ENCODE measurements around the gene CNBD2. TPM values are rescaled to one million over a fixed set of nuclear protein-coding genes. Genes with fewer than 3 reads are reported as not detected.

Gene CNBD2
- total RNA-seq (1 to 10 TPM; 3.7 to 5.4 TPM), polyA plus RNA-seq (9.5 TPM)

GRCh38 chr20:35967979-35968640, at the start of gene CNBD2:
TSS of gene CNBD2 (plus strand) at chr20:35968590. CDS start at chr20:35968763, 173 bp downstream.
- H3K4me1 Mint-ChIP-seq, result no peaks in the 10 kb centered on the region
- no peak within 1 kb of the TSS for H3K27ac ChIP-seq (ENCODE audit: low read depth, low read length)
- no peaks in the 10 kb centered on the region for H3K9me3 Mint-ChIP-seq
- no peak for DNase-seq
- H3K4me3 ChIP-seq (ENCODE audit: low read length), result no peak within 1 kb of the TSS
- H3K9me3 ChIP-seq (ENCODE audit: low read length), result no peaks in the 10 kb centered on the region
- H3K36me3 ChIP-seq (ENCODE audit: insufficient read depth, low read length), result no peaks in the 10 kb centered on the region
- no peak within 1 kb of the TSS for H3K4me3 Mint-ChIP-seq
- peak within 1 kb of the TSS in 1 of 8 donors; percentile 47 for H3K27ac Mint-ChIP-seq
- CTCF ChIA-PET, result interaction anchor here (1.1 kb wide), 1 partner anchor 14 kb away, joined by 3 read pairs; the partner anchor contains the start of gene SCAND1
- H3K4me1 ChIP-seq (ENCODE audit: insufficient read depth, low read length), result no peaks in the 10 kb centered on the region
- POLR2A ChIA-PET, result no interaction called here
- no peaks in the 10 kb centered on the region for H3K27me3 Mint-ChIP-seq
- no peaks in the 10 kb centered on the region for H3K36me3 Mint-ChIP-seq
- no peaks in the 10 kb centered on the region for H3K27me3 ChIP-seq (ENCODE audit: insufficient read depth, low read length, poor library complexity, severe bottlenecking)

- Mint-ChIP-seq H3K4me3 (no peak overlapping the region), H3K27me3 (no peaks in the 10 kb centered on the region), H3K27ac (no peak overlapping the region), H3K36me3 (peaks cover 0 to 68% (median 18%) of the 10 kb centered on the region in 3 donors), H3K9me3 (no peaks in the 10 kb centered on the region), H3K4me1 (peaks cover 0 to 1% (median 0%) of the 10 kb centered on the region in 3 donors)
- ChIA-PET CTCF (no interaction called here), POLR2A (interaction anchor here (0.7 kb wide), 1 partner anchor 148 kb away, joined by 4 read pairs; no protein-coding TSS in a partner anchor)
- Histone ChIP-seq H3K27ac (ENCODE audit: low read depth, low read length) (no peak overlapping the region), H3K27me3 (ENCODE audit: insufficient read depth, low read length, poor library complexity, severe bottlenecking) (no peaks in the 10 kb centered on the region), H3K36me3 (ENCODE audit: insufficient read depth, low read length) (peaks cover 28% of the 10 kb centered on the region), H3K9me3 (ENCODE audit: low read length) (no peaks in the 10 kb centered on the region), H3K4me3 (ENCODE audit: low read length) (no peak overlapping the region), H3K4me1 (ENCODE audit: insufficient read depth, low read length) (no peaks in the 10 kb centered on the region)
- DNase-seq, result no peak
These were observed 47.9 kb upstream of the CNBD2 start for GRCh38 chr20:35920523-35920922.

GRCh38 chr20:35929301-35929700, 39.1 kb upstream of the CNBD2 start:
- no peaks in the 10 kb centered on the region for H3K9me3 ChIP-seq (ENCODE audit: low read length)
- no peaks in the 10 kb centered on the region for H3K4me1 ChIP-seq (ENCODE audit: insufficient read depth, low read length)
- peaks cover 0 to 1% of the 10 kb centered on the region in 2 donors for H3K27me3 Mint-ChIP-seq
- H3K4me3 ChIP-seq (ENCODE audit: low read length), result no peak overlapping the region
- POLR2A ChIA-PET, result no interaction called here
- H3K27me3 ChIP-seq (ENCODE audit: insufficient read depth, low read length, poor library complexity, severe bottlenecking), result no peaks in the 10 kb centered on the region
- H3K36me3 ChIP-seq (ENCODE audit: insufficient read depth, low read length), result peaks cover 51% of the 10 kb centered on the region
- DNase-seq, result no peak
- H3K4me3 Mint-ChIP-seq, result no peak overlapping the region
- CTCF ChIA-PET, result no interaction called here
- H3K4me1 Mint-ChIP-seq, result peaks cover 0 to 14% (median 0%) of the 10 kb centered on the region in 3 donors
- H3K36me3 Mint-ChIP-seq, result peaks cover 5 to 66% (median 31%) of the 10 kb centered on the region in 3 donors
- H3K27ac Mint-ChIP-seq, result no peak overlapping the region
- H3K27ac ChIP-seq (ENCODE audit: low read depth, low read length), result no peak overlapping the region
- H3K9me3 Mint-ChIP-seq, result no peaks in the 10 kb centered on the region

- H3K4me3 Mint-ChIP-seq, result no peak overlapping the region
- Histone ChIP-seq H3K4me3 (ENCODE audit: low read length) (no peak overlapping the region), H3K9me3 (ENCODE audit: low read length) (no peaks in the 10 kb centered on the region), H3K27me3 (ENCODE audit: insufficient read depth, low read length, poor library complexity, severe bottlenecking) (no peaks in the 10 kb centered on the region), H3K36me3 (ENCODE audit: insufficient read depth, low read length) (peaks cover 48% of the 10 kb centered on the region), H3K27ac (ENCODE audit: low read depth, low read length) (no peak overlapping the region), H3K4me1 (ENCODE audit: insufficient read depth, low read length) (no peaks in the 10 kb centered on the region)
- peak overlapping the region in 6 of 8 donors; percentile 33 to 84 (median 58) for H3K27ac Mint-ChIP-seq
- POLR2A ChIA-PET, result no interaction called here
- CTCF ChIA-PET, result no interaction called here
- H3K36me3 Mint-ChIP-seq, result peaks cover 5 to 77% (median 21%) of the 10 kb centered on the region in 3 donors
- DNase-seq, result no peak
- no peaks in the 10 kb centered on the region for H3K9me3 Mint-ChIP-seq
- peaks cover 0 to 1% of the 10 kb centered on the region in 2 donors for H3K27me3 Mint-ChIP-seq
- peaks cover 0 to 21% (median 0%) of the 10 kb centered on the region in 3 donors for H3K4me1 Mint-ChIP-seq
These were observed 34.3 kb upstream of the CNBD2 start for GRCh38 chr20:35934050-35934449.

- no peaks in the 10 kb centered on the region for H3K27me3 ChIP-seq (ENCODE audit: insufficient read depth, low read length, poor library complexity, severe bottlenecking)
- Mint-ChIP-seq H3K36me3 (peaks cover 0 to 84% (median 10%) of the 10 kb centered on the region in 3 donors), H3K4me1 (peaks cover 0 to 7% (median 0%) of the 10 kb centered on the region in 3 donors), H3K4me3 (no peak overlapping the region), H3K27me3 (no peaks in the 10 kb centered on the region), H3K27ac (peak overlapping the region in 1 of 8 donors; percentile 23), H3K9me3 (no peaks in the 10 kb centered on the region)
- CTCF ChIA-PET, result interaction anchor here (1.9 kb wide), 1 partner anchor 15 kb away, joined by 4 read pairs; the partner anchor contains the start of gene SCAND1
- DNase-seq, result no peak
- no peaks in the 10 kb centered on the region for H3K4me1 ChIP-seq (ENCODE audit: insufficient read depth, low read length)
- H3K4me3 ChIP-seq (ENCODE audit: low read length), result no peak overlapping the region
- H3K36me3 ChIP-seq (ENCODE audit: insufficient read depth, low read length), result peaks cover 49% of the 10 kb centered on the region
- no peaks in the 10 kb centered on the region for H3K9me3 ChIP-seq (ENCODE audit: low read length)
- H3K27ac ChIP-seq (ENCODE audit: low read depth, low read length), result no peak overlapping the region
- POLR2A ChIA-PET, result no interaction called here
These were observed 29.1 kb upstream of the CNBD2 start for GRCh38 chr20:35939264-35939663.

GRCh38 chr20:35941620-35942019, 26.8 kb upstream of the CNBD2 start:
- POLR2A ChIA-PET, result no interaction called here
- Mint-ChIP-seq H3K27ac (peak overlapping the region in 5 of 8 donors; percentile 6 to 88 (median 68)), H3K27me3 (no peaks in the 10 kb centered on the region)

GRCh38 chr20:35942243-35942642, 26.1 kb upstream of the CNBD2 start:
- Mint-ChIP-seq H3K27ac (peak overlapping the region in 1 of 8 donors; percentile 26), H3K9me3 (no peaks in the 10 kb centered on the region), H3K4me3 (no peak overlapping the region), H3K36me3 (peaks cover 0 to 78% (median 16%) of the 10 kb centered on the region in 3 donors), H3K27me3 (no peaks in the 10 kb centered on the region), H3K4me1 (peaks cover 0 to under 1% (median 0%) of the 10 kb centered on the region in 3 donors)
- Histone ChIP-seq H3K4me1 (ENCODE audit: insufficient read depth, low read length) (no peaks in the 10 kb centered on the region), H3K27me3 (ENCODE audit: insufficient read depth, low read length, poor library complexity, severe bottlenecking) (no peaks in the 10 kb centered on the region), H3K9me3 (ENCODE audit: low read length) (no peaks in the 10 kb centered on the region), H3K36me3 (ENCODE audit: insufficient read depth, low read length) (peaks cover 44% of the 10 kb centered on the region), H3K4me3 (ENCODE audit: low read length) (no peak overlapping the region), H3K27ac (ENCODE audit: low read depth, low read length) (no peak overlapping the region)
- POLR2A ChIA-PET, result no interaction called here
- no peak for DNase-seq
- CTCF ChIA-PET, result interaction anchor here (2.2 kb wide), 1 partner anchor 12 kb away, joined by 15 read pairs; the partner anchor contains the start of gene SCAND1

More at GRCh38 chr20:35941620-35942019, 26.8 kb upstream of the CNBD2 start:
- no peaks in the 10 kb centered on the region for H3K9me3 ChIP-seq (ENCODE audit: low read length)
- no peaks in the 10 kb centered on the region for H3K27me3 ChIP-seq (ENCODE audit: insufficient read depth, low read length, poor library complexity, severe bottlenecking)
- Mint-ChIP-seq H3K9me3 (no peaks in the 10 kb centered on the region), H3K36me3 (peaks cover 0 to 77% (median 15%) of the 10 kb centered on the region in 3 donors), H3K4me3 (no peak overlapping the region), H3K4me1 (no peaks in the 10 kb centered on the region)
- H3K4me3 ChIP-seq (ENCODE audit: low read length), result no peak overlapping the region
- peaks cover 44% of the 10 kb centered on the region for H3K36me3 ChIP-seq (ENCODE audit: insufficient read depth, low read length)
- DNase-seq, result no peak
- CTCF ChIA-PET, result no interaction called here
- no peak overlapping the region for H3K27ac ChIP-seq (ENCODE audit: low read depth, low read length)
- no peaks in the 10 kb centered on the region for H3K4me1 ChIP-seq (ENCODE audit: insufficient read depth, low read length)

GRCh38 chr20:35947489-35947888, 20.9 kb upstream of the CNBD2 start:
- Histone ChIP-seq H3K9me3 (ENCODE audit: low read length) (no peaks in the 10 kb centered on the region), H3K27ac (ENCODE audit: low read depth, low read length) (no peak overlapping the region), H3K36me3 (ENCODE audit: insufficient read depth, low read length) (peaks cover 13% of the 10 kb centered on the region), H3K4me3 (ENCODE audit: low read length) (no peak overlapping the region), H3K27me3 (ENCODE audit: insufficient read depth, low read length, poor library complexity, severe bottlenecking) (no peaks in the 10 kb centered on the region), H3K4me1 (ENCODE audit: insufficient read depth, low read length) (peaks cover 7% of the 10 kb centered on the region)
- POLR2A ChIA-PET, result interaction anchor here (0.6 kb wide), 1 partner anchor 251 kb away, joined by 5 read pairs; no protein-coding TSS in a partner anchor
- peaks cover 0 to 50% (median 11%) of the 10 kb centered on the region in 3 donors for H3K36me3 Mint-ChIP-seq
- peak overlapping the region in 3 of 8 donors; percentile 5 to 61 (median 37) for H3K27ac Mint-ChIP-seq
- no peaks in the 10 kb centered on the region for H3K9me3 Mint-ChIP-seq
- no peaks in the 10 kb centered on the region for H3K27me3 Mint-ChIP-seq
- no peak overlapping the region for H3K4me3 Mint-ChIP-seq
- H3K4me1 Mint-ChIP-seq, result peaks cover 6 to 10% (median 7%) of the 10 kb centered on the region in 3 donors
- peak in 2 of 5 donors; percentile 9 to 18 for DNase-seq
- CTCF ChIA-PET, result interaction anchor here (1.0 to 1.1 kb wide), 2 partner anchors 10 to 23 kb away, joined by 3 read pairs; no protein-coding TSS in a partner anchor

Data from CD8-positive, alpha-beta memory T cell (primary cell).